COLO668 (cell line): Measurements from ENCODE around the gene ONECUT2.

ENCODE experiments used
- DNase-seq: peaks from one replicate; lab custom pipeline; 2025; ENCODE audit not compliant: unreplicated experiment; lab: John Stamatoyannopoulos, UW

ONECUT2 gene

GRCh38 chr18:57431002-57431382, 4.2 kb upstream of the ONECUT2 start:
- DNase-seq, result no peak

GRCh38 chr18:57431467-57432080, 3.6 kb upstream of the ONECUT2 start:
- no peak for DNase-seq

- DNase-seq, result no peak
These were observed 3.0 kb upstream of the ONECUT2 start for GRCh38 chr18:57432140-57432539.

- DNase-seq, result no peak
These were observed 2.3 kb upstream of the ONECUT2 start for GRCh38 chr18:57432751-57433400.

GRCh38 chr18:57433482-57433881, 1.7 kb upstream of the ONECUT2 start:
- DNase-seq, result no peak

GRCh38 chr18:57433934-57434535, 1.1 kb upstream of the ONECUT2 start:
- peak; percentile 44 for DNase-seq

GRCh38 chr18:57435846-57436190, 644 bp downstream of the ONECUT2 start:
- DNase-seq, result peak; percentile 63

GRCh38 chr18:57436191-57436964, 1.2 kb downstream of the ONECUT2 start:
- peak; percentile 73 for DNase-seq

- DNase-seq, result no peak
These were observed 1.8 kb downstream of the ONECUT2 start for GRCh38 chr18:57436965-57437333.

GRCh38 chr18:57437402-57437765, 2.2 kb downstream of the ONECUT2 start:
- peak; percentile 71 for DNase-seq

GRCh38 chr18:57437766-57438671, 2.8 kb downstream of the ONECUT2 start:
- peak; percentile 95 for DNase-seq

GRCh38 chr18:57438743-57439608, 3.8 kb downstream of the ONECUT2 start:
- peak; percentile 55 for DNase-seq

- DNase-seq, result peak; percentile 78
These were observed 4.4 kb downstream of the ONECUT2 start for GRCh38 chr18:57439609-57439968.

GRCh38 chr18:57439985-57440330, 4.8 kb downstream of the ONECUT2 start:
- peak; percentile 38 for DNase-seq

- peak; percentile 80 for DNase-seq
These were observed 5.3 kb downstream of the ONECUT2 start for GRCh38 chr18:57440331-57441070.

GRCh38 chr18:57441071-57441794, 6.1 kb downstream of the ONECUT2 start:
- DNase-seq, result peak; percentile 93

- DNase-seq, result no peak
These were observed 8.1 kb downstream of the ONECUT2 start for GRCh38 chr18:57443247-57443646.

GRCh38 chr18:57443702-57444101, 8.5 kb downstream of the ONECUT2 start:
- DNase-seq, result no peak

- DNase-seq, result peak; percentile 23
These were observed 9.2 kb downstream of the ONECUT2 start for GRCh38 chr18:57444301-57444759.
